Measurements from ENCODE around the gene CRYAB. TPM values are rescaled to one million over a fixed set of nuclear protein-coding genes. Genes with fewer than 3 reads are reported as not detected.

Gene CRYAB
- total RNA-seq, 1 experiment from 2014 or later, result not detected

DNA sequence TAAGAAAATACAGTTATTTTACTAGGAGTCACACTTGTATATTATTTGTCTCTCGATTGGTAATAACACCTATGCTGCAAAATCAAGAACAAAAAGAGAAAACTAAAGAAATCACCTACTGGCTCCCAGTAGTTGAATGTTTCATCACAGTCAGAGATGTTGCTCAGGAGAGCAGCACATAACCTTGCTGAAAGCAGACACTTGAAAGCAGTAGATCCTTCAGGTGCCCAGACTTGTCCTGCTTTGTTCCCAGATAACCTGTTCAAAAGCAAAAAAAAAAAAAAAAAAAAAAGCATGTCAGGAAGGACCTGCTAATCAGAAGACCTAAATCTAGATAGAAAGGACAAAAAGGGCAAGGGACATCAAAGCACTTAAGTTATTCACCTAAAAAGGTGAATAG, 41.5 kb downstream of the CRYAB start:
- no peak overlapping the region for H2AFZ ChIP-seq (ENCODE audit: low read length)
- H3K79me2 ChIP-seq (ENCODE audit: low read length), result peaks cover 8% of the 10 kb centered on the region; the same call in 1 of the 2 replicates
- H4K20me1 ChIP-seq (ENCODE audit: insufficient read depth, low read depth, low read length), result no peaks in the 10 kb centered on the region
- peak overlapping the region; percentile 98 for H3K4me2 ChIP-seq (ENCODE audit: low read depth, low read length, poor library complexity, severe bottlenecking)
- H3K27ac ChIP-seq (ENCODE audit: low read length), result no peak overlapping the region
- H3K27me3 ChIP-seq (ENCODE audit: low read length), result no peaks in the 10 kb centered on the region
- peak overlapping the region; percentile 88; the same call in 1 of the 2 replicates for H3K4me3 ChIP-seq (ENCODE audit: low read length)
- peaks cover 16% of the 10 kb centered on the region for H3K4me1 ChIP-seq (ENCODE audit: low read length)
- no peaks in the 10 kb centered on the region for H3K9me3 ChIP-seq (ENCODE audit: low read length)
- H3K36me3 ChIP-seq (ENCODE audit: insufficient read depth, low read length), result peaks cover 3% of the 10 kb centered on the region; the same call in 1 of the 2 replicates
- no peak for DNase-seq
- H3K9ac ChIP-seq (ENCODE audit: low read length), result peak overlapping the region; percentile 81; the same call in 1 of the 2 replicates
- H3K9me2 ChIP-seq (replicated peaks; ENCODE audit: insufficient read depth, low read length), result no peaks in the 10 kb centered on the region

- H3K4me1 ChIP-seq (ENCODE audit: low read length), result no peaks in the 10 kb centered on the region
- H3K9ac ChIP-seq (ENCODE audit: low read length), result no peak overlapping the region
- H3K4me2 ChIP-seq (ENCODE audit: low read depth, low read length, poor library complexity, severe bottlenecking), result no peak overlapping the region
- no peaks in the 10 kb centered on the region for H4K20me1 ChIP-seq (ENCODE audit: insufficient read depth, low read depth, low read length)
- peaks cover 3% of the 10 kb centered on the region; the same call in 1 of the 2 replicates for H3K36me3 ChIP-seq (ENCODE audit: insufficient read depth, low read length)
- no peak for DNase-seq
- no peak overlapping the region for H2AFZ ChIP-seq (ENCODE audit: low read length)
- H3K27ac ChIP-seq (ENCODE audit: low read length), result no peak overlapping the region
- H3K27me3 ChIP-seq (ENCODE audit: low read length), result no peaks in the 10 kb centered on the region
- no peaks in the 10 kb centered on the region for H3K9me3 ChIP-seq (ENCODE audit: low read length)
- H3K9me2 ChIP-seq (replicated peaks; ENCODE audit: insufficient read depth, low read length), result no peaks in the 10 kb centered on the region
- no peaks in the 10 kb centered on the region for H3K79me2 ChIP-seq (ENCODE audit: low read length)
- no peak overlapping the region for H3K4me3 ChIP-seq (ENCODE audit: low read length)
Observed at GRCh38 chr11:111860257-111860656, 51.3 kb downstream of the CRYAB start.

Small RNA genes within 50 kb of the gene (small RNA-seq; reads per million reads assigned to genes)
- gene C11orf52, result not detected
- not detected for gene GNG5P3
- not detected for gene RNA5SP351
- gene RPL37AP8, result 3.1 reads per million, percentile 67 among the genes with 10 or more reads in this experiment

Other genes with a start within 250 kb of the CRYAB start
- 145 and 211 TPM in 2 replicates for gene PPP2R1B, start 145.4 kb downstream of the CRYAB start, total RNA-seq (2014; rRNA removed; shearing (Covaris generic); ENCODE audit: low replicate concordance)
- 8.0 and 14.2 TPM in 2 replicates for gene ALG9, start 40.2 kb downstream of the CRYAB start, total RNA-seq (2014; rRNA removed; shearing (Covaris generic); ENCODE audit: low replicate concordance)
- gene FDXACB1, start 32.6 kb downstream of the CRYAB start, total RNA-seq (2014; rRNA removed; shearing (Covaris generic); ENCODE audit: low replicate concordance), result 2.5 and 5.2 TPM in 2 replicates
- 31.5 and 40.7 TPM in 2 replicates for gene CFAP68, start 32.2 kb downstream of the CRYAB start, total RNA-seq (2014; rRNA removed; shearing (Covaris generic); ENCODE audit: low replicate concordance)
- gene HSPB2, start 964 bp upstream of the CRYAB start, total RNA-seq (2014; rRNA removed; shearing (Covaris generic); ENCODE audit: low replicate concordance), result not detected in 2 replicates
- gene C11orf52, start 7.1 kb upstream of the CRYAB start, total RNA-seq (2014; rRNA removed; shearing (Covaris generic); ENCODE audit: low replicate concordance), result not detected in 2 replicates
- 2.0 and 2.8 TPM in 2 replicates for gene DIXDC1, start 25.6 kb upstream of the CRYAB start, total RNA-seq (2014; rRNA removed; shearing (Covaris generic); ENCODE audit: low replicate concordance)
- 26.1 and 39.8 TPM in 2 replicates for gene DLAT, start 113.6 kb upstream of the CRYAB start, total RNA-seq (2014; rRNA removed; shearing (Covaris generic); ENCODE audit: low replicate concordance)
- 1.3 and 1.4 TPM in 2 replicates for gene PIH1D2, start 162.2 kb upstream of the CRYAB start, total RNA-seq (2014; rRNA removed; shearing (Covaris generic); ENCODE audit: low replicate concordance)
- 11.5 and 11.7 TPM in 2 replicates for gene NKAPD1, start 162.5 kb upstream of the CRYAB start, total RNA-seq (2014; rRNA removed; shearing (Covaris generic); ENCODE audit: low replicate concordance)
- 53.3 and 73.4 TPM in 2 replicates for gene TIMM8B, start 175.0 kb upstream of the CRYAB start, total RNA-seq (2014; rRNA removed; shearing (Covaris generic); ENCODE audit: low replicate concordance)
- gene SDHD, start 175.1 kb upstream of the CRYAB start, total RNA-seq (2014; rRNA removed; shearing (Covaris generic); ENCODE audit: low replicate concordance), result 57.4 and 79.6 TPM in 2 replicates

All from Karpas-422 (cell line).